HEK293T (cell line): ENCODE results near the gene MYO1B.

ENCODE experiments used
- CTCF ChIA-PET: fragments of 350-600 bp; formaldehyde crosslinking; extraction: SDS; loops from one replicate; lab custom pipeline; 2021; ENCODE audit warnings: antibody characterized with exemption, inconsistent platforms; lab: Yijun Ruan, JAX
- POLR2A ChIA-PET: fragments of 350-600 bp; formaldehyde crosslinking; extraction: SDS; loops from one replicate; lab custom pipeline; 2020; ENCODE audit warnings: antibody characterized with exemption, inconsistent platforms; lab: Yijun Ruan, JAX
- DNase-seq: peaks from one replicate; pipeline ENCODE4 v3.0.0; 2012; ENCODE audit warnings: mixed read lengths; ENCODE audit errors: extremely low spot score
- ARNT ChIP-seq: fragments of 450-650 bp; IDR thresholded peaks from 2 replicates; pipeline ENCODE4 v1.6.1; 2017; ENCODE audit warnings: mild to moderate bottlenecking
- BHLHE40 ChIP-seq: fragments of 450-650 bp; IDR thresholded peaks from 2 replicates; pipeline ENCODE4 v1.6.1; 2016; ENCODE audit warnings: mild to moderate bottlenecking, moderate library complexity, borderline replicate concordance
- CTBP1 ChIP-seq: fragments of 450-650 bp; IDR thresholded peaks from 2 replicates; pipeline ENCODE4 v1.6.1; 2016; ENCODE audit warnings: borderline replicate concordance
- ELF4 ChIP-seq: fragments of 450-650 bp; IDR thresholded peaks from 2 replicates; pipeline ENCODE4 v1.6.1; 2017; ENCODE audit warnings: antibody characterized with exemption
- FOXA1 ChIP-seq: fragments of 450-650 bp; IDR thresholded peaks from 2 replicates; pipeline ENCODE4 v1.6.1; 2016; ENCODE audit warnings: mild to moderate bottlenecking
- FOXK2 ChIP-seq: fragments of 450-650 bp; IDR thresholded peaks from 2 replicates; pipeline ENCODE4 v1.6.1; 2016; ENCODE audit warnings: mild to moderate bottlenecking
- FOXM1 ChIP-seq: fragments of 450-650 bp; IDR thresholded peaks from 2 replicates; pipeline ENCODE4 v1.6.1; 2017; ENCODE audit warnings: mild to moderate bottlenecking, borderline replicate concordance
- HDGF ChIP-seq: fragments of 450-650 bp; IDR thresholded peaks from 2 replicates; pipeline ENCODE4 v1.6.1; 2017; ENCODE audit warnings: antibody characterized with exemption, borderline replicate concordance
- L3MBTL2 ChIP-seq: fragments of 450-650 bp; conservative IDR thresholded peaks from 2 replicates; pipeline ENCODE4 v1.6.1; 2016; ENCODE audit warnings: mild to moderate bottlenecking
- LEF1 ChIP-seq: fragments of 450-650 bp; IDR thresholded peaks from 2 replicates; pipeline ENCODE4 v1.6.1; 2017; ENCODE audit warnings: mild to moderate bottlenecking, borderline replicate concordance
- NFRKB ChIP-seq: fragments of 450-650 bp; IDR thresholded peaks from 2 replicates; pipeline ENCODE4 v1.6.1; 2016; ENCODE audit warnings: mild to moderate bottlenecking, moderate library complexity
- PKNOX1 ChIP-seq: fragments of 450-650 bp; IDR thresholded peaks from 2 replicates; pipeline ENCODE4 v1.6.1; 2016
- SP1 ChIP-seq: fragments of 450-650 bp; IDR thresholded peaks from 2 replicates; pipeline ENCODE4 v1.6.1; 2017
- SUZ12 ChIP-seq: fragments of 450-650 bp; IDR thresholded peaks from 2 replicates; pipeline ENCODE4 v1.6.1; 2016; ENCODE audit warnings: mild to moderate bottlenecking
- TARDBP ChIP-seq: fragments of 450-650 bp; IDR thresholded peaks from 2 replicates; pipeline ENCODE4 v1.6.1; 2016
- ZNF384 ChIP-seq: fragments of 450-650 bp; IDR thresholded peaks from 2 replicates; pipeline ENCODE4 v1.6.1; 2016

Gene MYO1B

DNA sequence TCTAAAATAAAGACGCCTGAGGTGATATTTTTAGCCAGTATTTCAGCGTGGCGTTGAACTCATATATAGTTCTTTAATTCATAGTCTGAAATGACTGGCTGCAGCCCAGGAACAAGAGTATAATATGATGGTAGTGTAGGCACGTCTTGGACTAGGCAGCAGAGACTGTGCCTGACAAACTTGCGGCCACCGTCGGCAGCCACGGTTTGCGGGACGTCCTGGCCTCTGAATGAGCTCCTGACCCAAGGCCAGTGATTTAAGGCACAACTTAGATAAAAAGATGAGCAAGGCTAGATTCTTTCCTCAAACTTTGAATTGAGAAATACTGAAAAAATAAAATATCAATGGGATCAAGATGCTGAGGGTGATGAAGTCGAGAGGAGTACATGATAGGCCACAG is 40.0 kb downstream of the MYO1B start:
- no peak for DNase-seq
- ChIA-PET POLR2A (no interaction called here), CTCF (no interaction called here)
- TF ChIP-seq ARNT (no peak), FOXK2 (no peak), TARDBP (no peak), PKNOX1 (no peak), SP1 (no peak), LEF1 (no peak), L3MBTL2 (no peak), HDGF (no peak)

- TF ChIP-seq PKNOX1 (no peak), FOXA1 (no peak), SP1 (no peak), HDGF (no peak), L3MBTL2 (no peak), SUZ12 (no peak), ELF4 (no peak), ZNF384 (no peak), TARDBP (no peak), CTBP1 (no peak), BHLHE40 (no peak), FOXM1 (no peak), FOXK2 (no peak), ARNT (no peak), LEF1 (no peak), NFRKB (no peak)
- ChIA-PET CTCF (no interaction called here), POLR2A (no interaction called here)
- DNase-seq: no peak
Measured at GRCh38 chr2:191287820-191288219, 42.6 kb downstream of the MYO1B start.

DNA sequence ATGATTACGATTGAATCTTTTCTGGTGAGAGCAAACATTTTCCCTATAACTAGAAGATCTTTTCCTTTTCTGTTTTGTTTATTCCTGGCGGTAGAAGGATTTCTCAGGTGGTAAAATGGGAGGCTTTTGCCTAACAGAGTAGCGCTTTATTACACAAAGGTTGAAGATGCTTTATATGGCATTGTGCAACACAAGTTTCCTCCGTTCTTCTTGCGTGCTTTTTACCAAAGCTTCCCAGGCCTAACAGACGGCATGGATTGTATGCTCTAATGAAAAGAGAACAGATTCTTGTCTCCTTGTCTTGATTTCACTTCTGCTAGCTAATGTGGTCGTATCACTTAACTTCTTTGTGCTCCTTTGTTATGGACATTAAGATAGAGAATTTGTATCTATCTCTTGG is 43.8 kb downstream of the MYO1B start:
- DNase-seq: no peak
- no peak for TF ChIP-seq SP1
- no peak for TF ChIP-seq HDGF
- TF ChIP-seq TARDBP: no peak
- TF ChIP-seq LEF1: no peak
- no peak for TF ChIP-seq ZNF384
- ChIA-PET CTCF (no interaction called here), POLR2A (interaction anchor here (0.5 kb wide), 1 partner anchor 9 kb away, joined by 3 read pairs; no protein-coding TSS in a partner anchor)

DNA sequence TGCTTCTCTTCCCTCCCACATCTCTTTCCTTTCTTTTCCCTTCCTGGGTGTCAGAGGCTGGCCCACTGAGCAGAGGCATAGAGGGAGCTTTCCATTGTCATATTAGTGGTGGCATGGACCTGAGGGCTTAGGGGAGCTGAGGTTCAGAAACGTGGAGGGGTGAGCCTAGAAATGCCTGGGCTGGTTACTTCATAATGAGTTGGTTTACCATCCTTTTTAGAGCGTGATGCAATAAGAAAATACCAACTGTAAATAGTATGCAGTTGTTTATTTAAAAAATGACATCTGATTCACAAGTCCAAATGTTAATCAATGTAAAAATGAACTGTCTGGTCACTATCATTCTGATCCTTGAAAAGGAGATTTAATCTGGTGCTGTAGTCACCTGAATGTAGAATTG is 46.3 kb downstream of the MYO1B start:
- POLR2A ChIA-PET: no interaction called here
- CTCF ChIA-PET: no interaction called here
- no peak for DNase-seq
- TF ChIP-seq FOXA1 (no peak), SP1 (no peak), ELF4 (no peak), TARDBP (no peak), ARNT (no peak), LEF1 (no peak), ZNF384 (no peak), HDGF (no peak), FOXM1 (no peak), PKNOX1 (no peak), L3MBTL2 (no peak)

GRCh38 chr2:191292869-191293268 is 47.7 kb downstream of the MYO1B start:
- no peak for TF ChIP-seq CTBP1
- TF ChIP-seq FOXM1: no peak
- TF ChIP-seq L3MBTL2: no peak
- TF ChIP-seq ELF4: no peak
- TF ChIP-seq FOXK2: no peak
- TF ChIP-seq NFRKB: no peak
- no peak for TF ChIP-seq TARDBP
- no peak for TF ChIP-seq FOXA1
- TF ChIP-seq PKNOX1: no peak
- no peak for TF ChIP-seq SUZ12
- TF ChIP-seq SP1: no peak
- no peak for TF ChIP-seq ZNF384
- TF ChIP-seq HDGF: no peak
- TF ChIP-seq ARNT: no peak
- TF ChIP-seq BHLHE40: no peak
- TF ChIP-seq LEF1: no peak
- no peak for DNase-seq
- CTCF ChIA-PET: no interaction called here
- POLR2A ChIA-PET: no interaction called here

DNA sequence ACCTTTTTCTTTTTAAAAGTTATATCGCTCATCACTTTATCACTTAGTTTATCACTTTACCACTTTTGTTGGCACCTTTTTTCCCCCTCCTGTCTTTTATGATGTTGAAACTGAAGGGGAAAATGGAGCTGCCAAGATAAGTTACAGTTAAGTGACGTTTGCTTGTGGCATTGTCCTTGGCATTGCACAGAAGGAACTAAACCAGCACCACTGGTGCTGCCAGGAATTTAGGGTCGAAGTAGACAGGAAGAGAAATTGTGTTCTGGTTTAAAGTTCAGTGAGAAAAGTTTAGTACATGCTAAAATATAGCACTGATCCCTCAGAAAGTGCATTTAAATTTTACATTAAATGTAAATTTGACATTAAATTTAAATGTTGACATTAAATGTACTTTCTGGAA is 49.9 kb downstream of the MYO1B start:
- no peak for DNase-seq
- CTCF ChIA-PET: no interaction called here
- TF ChIP-seq NFRKB: no peak
- TF ChIP-seq LEF1: no peak
- TF ChIP-seq TARDBP: no peak
- TF ChIP-seq ELF4: no peak
- no peak for TF ChIP-seq SUZ12
- no peak for TF ChIP-seq HDGF
- TF ChIP-seq ARNT: no peak
- TF ChIP-seq FOXA1: no peak
- TF ChIP-seq SP1: no peak
- TF ChIP-seq PKNOX1: no peak
- TF ChIP-seq FOXM1: no peak
- POLR2A ChIA-PET: no interaction called here
